Activated CD8-positive, alpha-beta memory T cell treated with anti-CD3 and anti-CD28 coated beads for 48 hours (primary cell): ENCODE data around the gene TFDP1.

ENCODE experiments used
- DNase-seq, 3 experiments: peaks; one replicate each; pipeline ENCODE4 v3.0.0-alpha.2; 2020; ENCODE audit warnings: low read depth in 2 of 3, low spot score in 2 of 3

The TFDP1 gene

DNA sequence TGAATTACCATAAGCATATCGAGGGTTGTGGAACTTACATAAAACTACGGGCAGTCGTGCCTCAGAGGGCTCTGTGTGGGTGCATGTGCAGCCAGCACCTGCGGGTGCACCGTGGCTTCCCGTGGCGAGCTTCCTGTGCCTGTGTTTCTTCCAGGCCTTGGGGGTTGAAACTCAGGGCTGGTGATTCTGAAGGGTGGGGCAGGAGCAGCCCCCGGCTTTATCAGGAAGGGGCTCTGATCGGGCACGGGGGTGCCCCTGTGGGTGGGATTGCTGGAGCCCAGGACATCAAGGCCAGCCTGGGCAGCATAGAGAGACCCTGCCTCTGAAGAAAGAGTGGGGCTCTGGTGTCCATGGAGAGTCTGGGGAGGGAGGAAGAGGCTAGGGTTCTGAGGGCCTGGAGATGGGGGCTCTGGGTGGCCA, 62.4 kb downstream of the TFDP1 start:
- DNase-seq: no peak

DNA sequence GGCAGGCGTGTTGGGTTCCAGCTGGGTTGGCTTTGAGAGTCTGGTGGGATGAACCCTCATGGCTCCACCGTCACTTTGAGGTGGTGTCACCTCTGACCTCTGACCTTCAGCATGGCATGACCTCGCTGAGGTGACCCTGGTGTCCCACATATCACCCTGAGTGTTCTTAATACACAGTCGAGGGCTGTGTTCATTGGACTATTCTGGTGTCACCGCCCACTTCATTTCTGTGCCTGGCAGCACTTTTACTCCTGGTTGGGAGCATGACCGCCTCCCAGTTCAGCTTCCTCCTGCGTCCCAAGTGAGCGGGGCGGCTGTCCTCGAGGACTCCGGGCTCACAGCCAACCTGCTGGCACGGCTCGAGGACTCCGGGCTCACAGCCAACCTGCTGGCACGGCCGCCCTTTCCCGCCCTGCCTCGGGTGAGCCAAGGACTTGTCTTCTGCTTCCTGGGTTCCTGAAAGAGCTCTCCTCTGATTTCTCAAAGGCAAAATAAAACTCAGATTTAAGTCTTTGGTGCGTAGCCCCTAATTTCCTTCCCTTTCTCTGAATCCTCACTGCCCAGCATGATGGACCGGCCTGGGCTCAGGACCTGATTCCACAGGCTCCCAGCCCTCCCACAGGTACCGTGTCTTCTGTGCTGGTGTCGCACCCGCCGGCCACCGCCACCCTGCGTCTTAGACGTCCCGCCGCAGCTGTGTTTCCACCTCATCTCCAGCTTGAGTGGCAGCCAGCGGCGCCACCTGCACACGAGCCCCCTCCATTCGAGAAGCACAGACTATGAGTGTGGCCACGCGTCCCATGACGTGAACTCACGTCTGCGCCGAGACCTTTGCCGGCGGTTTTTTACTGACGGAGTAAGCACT, 63.0 kb downstream of the TFDP1 start:
- no peak for DNase-seq

DNA sequence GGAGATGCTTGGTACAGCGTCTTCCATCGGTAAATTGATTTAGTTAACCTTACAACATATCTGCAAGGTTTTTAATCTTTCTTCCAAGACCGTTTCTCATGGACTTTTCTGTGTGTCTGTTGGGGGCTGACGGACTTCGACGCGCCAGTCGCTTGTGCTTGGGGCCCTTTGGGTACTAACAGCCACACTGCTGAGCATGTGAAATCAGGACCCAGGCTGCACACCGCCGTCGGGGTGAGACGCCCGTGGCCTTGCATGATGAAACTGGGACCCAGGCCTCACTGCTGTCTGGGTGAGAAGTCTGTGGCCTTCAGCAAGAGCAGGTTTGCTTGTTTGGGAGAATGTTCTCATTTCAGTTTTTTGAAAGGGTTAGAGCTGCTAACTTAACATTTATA, 63.7 kb downstream of the TFDP1 start:
- no peak for DNase-seq

DNA sequence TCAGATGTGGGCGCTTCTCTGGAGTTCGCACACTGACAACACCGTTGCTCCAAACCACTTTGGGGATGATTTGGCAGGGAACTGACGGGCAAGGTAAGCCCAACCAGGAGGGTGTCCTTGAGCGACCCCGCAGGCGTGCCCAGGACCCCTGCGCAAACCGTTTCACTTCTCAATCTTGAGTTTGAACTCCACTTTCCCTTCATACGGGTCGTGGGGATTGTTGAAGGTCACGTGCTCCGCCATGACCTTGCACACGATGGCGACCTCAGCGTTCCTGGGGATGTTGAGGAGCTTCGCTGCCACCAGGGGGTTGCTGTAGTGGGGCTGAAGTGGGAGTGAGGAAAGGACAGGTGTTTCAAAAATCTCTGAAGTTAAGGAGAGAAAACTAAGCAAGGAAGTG, 64.7 kb downstream of the TFDP1 start:
- DNase-seq: no peak

DNA sequence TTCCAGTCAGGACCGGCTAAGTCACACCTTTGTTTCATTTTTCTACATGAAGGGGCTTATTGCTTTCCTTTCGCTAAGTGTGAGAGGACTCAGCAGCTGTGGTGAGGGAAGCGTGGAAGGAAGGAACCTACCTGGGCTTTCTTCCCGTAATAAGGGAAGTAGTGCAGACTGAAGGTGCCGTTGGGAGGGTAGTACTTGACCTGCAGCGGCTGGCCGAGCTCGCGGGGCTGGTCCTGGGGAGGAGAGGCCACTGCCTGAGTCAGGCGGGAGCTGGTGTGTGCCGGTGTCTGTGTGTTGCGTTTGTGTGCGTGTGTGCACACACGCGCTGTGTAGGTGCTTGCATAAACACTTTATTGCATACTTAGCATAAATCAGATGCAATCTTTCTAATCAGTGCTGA, 65.7 kb downstream of the TFDP1 start:
- DNase-seq: no peak

DNA sequence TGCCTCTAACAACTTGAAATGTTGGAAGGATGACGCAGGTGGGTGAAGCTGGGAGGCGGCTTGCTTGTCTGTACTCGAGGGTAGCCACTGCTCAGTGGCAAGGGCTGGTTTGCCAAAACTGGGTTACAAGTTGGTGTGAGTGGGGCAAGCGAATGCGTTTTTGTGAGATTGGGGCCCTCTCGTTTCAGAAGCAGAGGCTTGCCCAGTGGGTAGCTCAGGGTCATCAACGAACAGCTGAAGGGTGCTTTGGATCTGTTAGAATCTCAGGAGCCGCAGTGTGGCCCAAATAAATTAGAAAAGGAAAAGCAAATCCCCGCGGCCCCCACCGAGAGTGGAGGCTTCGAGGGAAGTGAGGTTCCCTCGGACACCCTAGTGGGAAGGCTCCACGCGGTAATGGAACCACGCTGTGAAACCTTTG, 66.2 kb downstream of the TFDP1 start:
- DNase-seq: no peak

DNA sequence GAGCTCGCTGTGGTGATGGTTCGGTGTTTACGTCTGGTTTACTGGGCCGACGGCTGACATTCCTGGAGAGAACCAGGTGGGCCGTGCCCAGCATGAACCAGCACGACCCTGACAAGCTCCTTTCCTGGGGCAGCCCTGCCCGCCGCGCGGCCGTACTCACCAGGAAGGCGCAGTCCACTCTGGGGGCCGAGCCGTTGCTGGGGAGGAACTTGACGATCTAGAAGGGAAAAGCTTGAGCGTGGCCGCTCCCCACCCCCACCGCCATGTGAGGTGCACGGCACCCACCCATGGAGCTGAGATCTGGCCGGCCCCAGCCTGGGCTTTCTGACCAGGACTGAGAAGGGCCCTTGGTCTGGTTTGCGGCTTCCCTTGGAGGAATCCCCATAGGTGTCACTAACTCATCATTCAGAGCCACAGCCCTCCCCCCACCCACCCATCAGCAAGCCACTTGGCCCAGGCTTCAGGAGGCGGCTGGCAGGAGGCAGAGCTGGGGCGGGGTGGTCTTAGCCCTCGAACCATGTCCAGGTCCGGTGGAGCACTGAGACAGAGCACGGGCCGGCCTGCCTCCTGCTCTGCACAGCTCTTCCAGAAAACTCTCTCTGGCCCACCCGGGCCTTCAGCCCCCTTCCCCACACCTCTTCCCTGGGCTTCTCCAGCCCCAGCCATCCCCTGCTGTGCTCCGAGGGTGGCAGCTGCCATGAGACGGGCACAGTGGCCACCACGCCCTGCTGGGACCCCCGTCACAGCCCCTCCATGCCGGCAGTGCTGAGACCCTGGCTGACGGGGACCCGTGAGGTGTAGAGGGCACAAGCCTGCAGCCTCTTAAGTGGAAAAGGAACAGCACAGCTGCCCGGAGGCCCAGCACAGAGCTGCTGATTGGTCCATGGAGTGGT, 67.2 kb downstream of the TFDP1 start:
- DNase-seq: no peak

DNA sequence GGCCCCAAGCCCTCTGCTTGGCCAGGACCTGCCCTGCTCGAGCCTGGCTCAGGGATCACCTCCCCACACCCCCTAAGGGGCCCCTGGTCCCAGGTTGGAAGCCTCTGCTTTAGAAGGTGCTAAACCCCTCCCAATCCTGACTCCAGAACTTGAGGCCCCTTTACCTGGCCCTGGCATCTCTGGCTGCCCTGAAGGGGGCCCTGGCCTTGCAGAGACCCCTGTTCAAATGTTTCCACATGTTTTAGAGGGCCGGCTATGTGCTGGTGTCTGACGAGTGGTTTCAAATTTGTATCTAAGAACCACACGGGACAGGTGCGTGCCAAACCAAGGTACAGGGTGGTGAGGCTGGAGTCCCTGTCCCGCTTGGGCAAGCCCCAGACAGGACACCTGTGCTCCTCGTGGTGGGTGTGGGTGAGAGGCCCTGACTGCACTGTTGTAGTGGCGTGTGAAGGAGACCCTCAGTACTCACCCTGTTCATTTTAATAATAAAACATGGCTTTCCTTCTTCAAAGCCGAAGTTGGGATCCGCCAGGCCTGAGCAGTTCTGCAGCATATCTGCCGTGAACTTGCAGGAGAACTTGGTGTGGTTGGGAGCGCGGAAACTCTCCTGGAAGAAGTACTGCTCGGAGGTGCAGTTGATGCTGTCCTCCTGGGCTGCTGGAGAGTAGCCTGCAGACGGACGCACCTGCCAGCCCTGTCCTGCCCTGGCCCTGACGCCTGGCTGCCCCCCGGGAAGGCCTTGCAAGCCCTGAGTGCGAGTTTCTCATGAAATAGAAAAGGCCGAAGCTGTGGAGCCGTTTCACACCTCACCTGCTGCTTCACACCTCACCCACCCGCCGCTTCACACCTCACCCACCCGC, 68.1 kb downstream of the TFDP1 start:
- DNase-seq: no peak

DNA sequence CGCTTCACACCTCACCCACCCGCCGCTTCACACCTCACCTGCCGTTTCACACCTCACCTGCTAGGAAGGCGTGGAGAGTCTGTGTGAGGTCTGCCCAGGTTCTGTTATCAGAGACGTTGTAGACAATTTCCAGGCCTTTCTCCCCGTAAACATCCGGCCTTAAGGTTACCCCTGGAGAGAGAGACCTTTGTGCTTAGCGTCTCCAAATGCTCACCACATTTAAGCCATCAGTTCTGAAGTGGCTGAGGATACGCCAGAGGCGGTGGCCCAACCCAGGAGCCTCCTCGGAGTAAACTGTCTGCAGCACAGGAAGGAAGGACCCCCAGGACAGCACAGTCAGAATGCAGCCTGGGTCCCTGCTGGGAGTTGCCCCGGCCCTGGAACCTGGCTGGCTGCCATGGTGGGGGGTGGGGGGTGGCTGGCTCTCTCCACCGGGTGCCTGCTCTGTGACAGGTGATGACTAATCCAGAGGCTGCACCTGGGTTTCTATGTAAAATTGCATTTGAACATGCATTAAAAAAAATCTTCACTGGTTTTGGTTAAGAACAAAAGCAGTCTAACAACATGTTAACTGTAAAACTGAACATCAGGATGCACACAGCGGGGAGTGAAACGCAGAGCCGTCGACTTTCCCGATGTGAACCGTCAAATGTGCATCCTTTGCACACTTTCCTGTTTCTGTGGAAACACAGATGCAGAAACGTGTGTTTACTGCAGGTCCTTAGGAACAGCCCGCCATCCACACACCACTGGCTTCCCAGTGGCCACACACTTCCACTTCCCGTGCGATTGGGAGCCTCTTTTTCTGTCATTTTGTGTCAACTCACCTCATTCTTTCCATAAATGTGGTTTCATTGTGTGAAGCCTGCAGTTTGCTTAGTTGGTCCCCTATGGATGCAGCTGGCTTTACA, 69.0 kb downstream of the TFDP1 start:
- no peak for DNase-seq

DNA sequence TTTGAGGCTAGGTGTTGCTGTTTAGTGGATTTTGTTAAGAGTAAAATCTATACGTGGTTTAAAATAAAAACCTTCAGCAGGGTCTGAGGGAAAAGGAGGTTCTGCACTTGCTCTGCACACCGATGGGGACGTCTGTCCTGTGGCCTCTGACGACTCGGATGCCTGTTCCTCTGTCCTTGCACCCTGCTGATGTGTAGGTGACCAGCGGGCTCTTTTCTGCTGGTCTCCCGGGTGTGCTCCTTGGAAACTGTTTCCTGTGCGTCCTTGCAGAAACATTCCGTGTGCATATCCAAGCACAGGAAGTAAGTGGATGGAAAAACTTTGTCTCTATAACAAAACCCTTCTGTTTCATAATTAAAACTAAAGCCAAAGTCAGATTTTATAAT, 69.6 kb downstream of the TFDP1 start:
- DNase-seq: no peak

DNA sequence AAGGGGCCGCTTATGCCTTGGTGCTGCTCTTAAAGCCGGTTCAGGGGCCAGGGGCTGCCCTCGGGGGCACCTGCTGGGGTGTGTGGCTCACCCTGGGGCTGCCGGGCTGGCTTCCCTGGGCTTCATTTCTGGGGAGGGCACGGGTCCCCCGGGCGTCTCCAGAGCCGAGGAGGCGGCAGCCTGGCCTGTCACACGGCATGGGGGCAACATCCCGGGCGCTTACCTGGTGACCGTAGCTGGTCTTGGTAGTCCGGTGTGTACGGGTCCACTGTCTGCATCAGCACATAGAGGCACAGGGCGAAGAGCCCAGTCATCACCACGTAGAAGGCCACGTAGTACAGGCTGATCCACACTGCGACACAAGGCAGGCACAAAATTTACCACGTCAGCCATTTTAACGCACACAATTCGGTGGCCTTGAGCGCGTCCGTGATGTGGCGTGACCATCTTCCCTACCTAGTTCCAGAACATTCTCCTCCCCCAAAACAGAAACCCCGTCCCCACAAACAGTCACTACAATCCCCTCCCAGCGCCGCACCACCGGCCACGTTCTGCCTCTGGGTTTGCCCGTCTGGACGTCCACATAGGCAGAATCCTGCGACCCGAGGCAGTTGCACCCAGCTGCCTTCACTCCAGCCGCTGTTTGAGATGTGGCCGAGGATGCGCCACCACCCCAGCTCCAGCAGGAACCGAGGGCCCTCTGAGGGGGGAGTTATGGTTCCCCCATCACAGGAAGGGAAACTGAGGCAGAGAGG, 70.2 kb downstream of the TFDP1 start:
- DNase-seq: no peak

DNA sequence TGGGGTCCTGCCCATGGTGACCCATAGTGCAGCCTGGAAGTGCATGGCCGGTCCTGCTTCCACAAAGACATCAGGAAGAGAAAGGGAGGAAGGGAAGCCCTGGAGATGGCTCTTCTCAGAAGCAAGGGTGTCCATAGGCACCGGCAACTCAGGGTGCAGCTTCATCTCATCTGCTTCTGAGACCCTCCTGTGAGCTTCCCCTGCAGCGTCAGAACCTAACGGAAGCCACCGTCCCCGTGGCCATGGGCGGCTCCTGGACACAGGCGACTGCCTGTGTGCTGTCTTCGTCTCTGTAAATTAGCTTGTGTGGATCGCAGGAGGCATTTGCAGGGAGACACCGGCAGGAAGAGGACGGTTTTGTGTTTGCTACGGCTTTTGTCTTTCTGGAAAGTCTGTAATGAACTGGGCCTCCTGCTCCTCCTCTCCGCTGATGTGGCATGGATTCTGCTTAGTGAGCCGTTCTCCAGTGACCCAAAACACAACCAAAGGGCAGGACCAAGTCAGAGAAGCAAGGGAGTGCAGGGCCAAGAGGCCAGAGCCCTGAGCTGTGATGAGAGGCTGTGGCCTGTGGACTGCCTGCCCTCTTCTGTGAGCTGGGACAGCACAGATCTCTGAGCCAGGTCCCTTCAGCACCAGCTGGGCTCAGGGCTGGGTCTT, 70.9 kb downstream of the TFDP1 start:
- DNase-seq: no peak

DNA sequence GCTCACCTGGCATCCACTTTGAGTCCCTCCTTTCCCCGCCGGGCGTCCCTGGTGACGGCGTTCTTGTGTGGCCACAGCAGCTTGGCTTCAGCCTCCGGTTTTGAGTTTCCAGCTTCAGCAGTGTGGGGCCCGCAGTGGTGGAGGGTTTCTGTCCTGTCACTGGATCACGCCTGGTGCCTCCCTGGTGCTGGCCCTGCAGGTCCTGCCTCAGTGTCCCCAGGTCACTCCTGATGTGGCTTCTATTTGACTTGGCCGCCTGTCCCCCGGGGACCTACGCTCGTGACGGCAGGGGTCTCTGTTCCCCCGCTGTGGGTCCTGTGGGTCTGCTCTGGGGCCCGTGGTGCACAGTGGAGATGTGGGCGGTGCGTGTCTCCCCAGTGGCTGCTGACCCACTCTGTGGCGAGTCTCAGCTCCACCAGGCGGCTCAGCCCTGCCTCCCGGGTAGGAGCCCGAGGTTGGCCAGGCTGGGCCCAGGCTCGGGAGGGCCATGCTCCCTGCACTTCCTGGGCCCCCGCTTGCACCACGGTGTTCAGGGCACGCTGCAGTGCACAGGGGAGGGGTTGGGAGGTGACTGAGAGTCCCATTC, 71.5 kb downstream of the TFDP1 start:
- no peak for DNase-seq

DNA sequence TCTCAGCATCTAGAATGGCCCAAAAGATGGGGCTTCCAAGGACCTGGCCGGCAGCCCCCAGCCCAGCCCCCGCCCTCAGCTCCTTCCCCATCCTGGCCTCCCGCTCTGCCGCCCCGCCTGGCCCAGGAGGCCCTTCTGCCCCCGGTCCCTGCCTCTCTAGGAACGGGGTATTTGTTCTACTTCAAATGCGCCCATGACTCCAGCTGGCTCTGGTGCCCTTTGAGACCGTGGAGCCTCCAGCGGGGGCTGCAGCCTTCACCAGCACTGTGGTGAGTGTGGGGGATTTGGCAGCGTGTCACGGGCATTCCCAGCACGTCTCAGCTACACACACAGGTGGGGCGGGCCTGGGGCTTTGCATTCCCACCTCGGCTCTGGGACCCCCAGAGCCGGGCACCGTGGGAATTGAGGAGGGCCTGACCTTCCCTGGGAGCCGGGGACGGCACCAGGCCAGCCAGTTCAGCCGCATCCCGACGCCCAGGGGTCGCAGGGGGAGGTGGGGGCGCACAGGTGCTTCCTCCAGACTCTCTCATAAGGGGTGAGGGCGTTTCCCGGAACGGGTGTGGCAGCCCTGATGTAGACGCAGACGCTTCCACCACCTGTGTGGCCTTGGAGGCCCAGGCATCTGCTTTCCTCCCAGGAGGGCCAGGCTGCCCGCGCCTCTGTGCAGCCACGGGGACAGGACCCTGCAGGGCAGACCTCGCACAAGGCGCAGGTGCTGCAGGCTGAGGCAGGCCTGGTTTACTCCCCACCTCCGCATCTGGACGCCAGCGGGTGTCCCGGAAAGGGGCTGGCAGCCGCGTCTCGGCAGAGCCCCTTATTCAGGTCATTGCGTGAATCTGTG, 72.5 kb downstream of the TFDP1 start:
- no peak for DNase-seq

DNA sequence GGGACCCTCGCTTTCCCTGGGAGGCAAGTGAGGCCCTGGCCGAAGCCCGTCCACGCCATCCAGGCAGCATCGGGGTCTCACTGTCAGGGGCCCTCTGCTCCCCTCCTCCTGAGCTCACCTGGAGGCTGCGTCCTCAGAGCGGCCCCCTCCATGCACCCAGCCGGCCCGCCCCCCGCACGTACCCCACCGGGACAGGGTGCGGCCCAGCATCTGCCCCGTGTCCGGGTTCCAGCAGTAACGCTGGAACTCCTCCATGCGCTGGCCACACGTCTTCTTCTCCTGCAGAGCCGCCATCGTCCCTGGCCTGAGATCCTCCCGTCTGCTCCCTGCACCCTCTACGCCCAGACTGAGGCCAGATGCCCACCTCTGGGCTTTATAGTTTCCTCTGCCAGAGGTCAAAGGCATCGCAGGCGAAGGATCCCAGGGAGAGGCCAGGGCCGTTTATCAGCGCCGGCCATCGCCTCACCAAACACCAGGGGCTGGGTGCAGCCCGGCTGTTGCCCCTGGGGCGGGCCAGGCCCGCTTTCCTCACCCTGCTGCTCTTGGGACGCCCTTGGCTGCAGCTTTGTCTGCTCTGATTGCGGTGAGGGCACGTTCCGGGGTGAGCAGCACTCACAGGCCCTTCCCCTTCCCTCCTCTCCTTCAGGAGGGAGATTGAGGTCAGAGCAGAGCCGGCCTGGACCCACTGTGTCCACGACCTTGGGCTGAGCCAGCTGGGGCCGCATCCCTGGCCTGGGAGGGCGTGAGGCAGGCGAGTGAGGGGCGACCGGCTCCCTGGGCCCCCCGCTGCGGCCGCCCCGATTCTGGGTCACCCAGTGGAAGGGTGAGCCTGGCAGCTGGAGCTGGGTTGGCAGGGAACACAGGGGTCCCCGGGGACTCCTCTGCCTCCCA, 73.5 kb downstream of the TFDP1 start, which contains the start of gene ATP4B:
Gene ATP4B, minus strand, starts transcription at position 348 of the 891 bp plus-strand sequence. Its CDS starts 54 bp downstream, at position 294.
- no peak for DNase-seq

DNA sequence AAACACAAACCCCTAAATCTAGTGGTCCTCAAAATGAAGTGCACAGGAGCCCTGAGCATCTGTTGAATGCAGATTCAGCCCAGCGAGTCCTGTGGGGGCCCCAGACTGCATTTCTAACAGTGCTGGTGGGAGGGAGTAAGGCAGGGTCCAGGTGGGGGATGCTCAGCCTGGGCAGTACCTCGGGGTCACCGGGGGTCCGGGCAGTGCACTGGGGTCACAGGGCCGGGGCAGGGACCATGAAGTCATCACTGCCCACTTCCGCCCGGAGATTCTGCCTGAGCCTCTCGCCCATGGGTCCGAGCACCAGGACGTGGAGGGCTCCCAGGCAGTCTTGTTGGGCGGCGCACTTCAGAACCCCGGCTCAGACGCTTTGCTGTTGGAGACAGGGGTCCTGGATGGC, 74.3 kb downstream of the TFDP1 start:
- DNase-seq: no peak

DNA sequence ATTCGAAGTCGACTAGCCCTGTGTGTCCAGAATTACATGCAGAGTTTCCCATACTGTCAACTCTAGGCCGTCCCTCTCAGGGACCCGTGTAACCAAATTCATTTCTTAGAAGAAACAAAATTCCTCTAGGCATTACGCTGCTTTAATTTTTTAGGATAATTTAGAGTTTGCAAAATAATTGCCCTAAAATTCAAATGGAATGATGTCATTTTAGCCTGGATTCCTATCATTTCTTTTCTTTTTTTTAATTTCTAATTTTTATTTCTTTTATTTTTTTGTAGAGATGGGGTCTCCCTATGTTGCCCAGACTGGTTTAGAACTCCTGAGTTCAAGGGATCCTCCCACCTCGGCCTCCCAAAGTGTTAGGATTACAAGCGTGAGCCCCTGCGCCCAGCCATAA, 74.8 kb downstream of the TFDP1 start:
- no peak for DNase-seq
